SK-N-MC (cell line): ENCODE results near the gene PPARA.

Experiments used
- DNase-seq: peaks from one replicate; pipeline ENCODE4 v3.0.0-alpha.2; 2011; ENCODE audit warnings: low read depth, low spot score
- H3K27ac ChIP-seq: fragments of 200-600 bp; sonication (generic); 2 replicates; pipeline ENCODE4 v1.5.1; 2016; ENCODE audit warnings: mixed run types
- H3K36me3 ChIP-seq: fragments of 200-600 bp; sonication (generic); 2 replicates; pipeline ENCODE4 v1.6.1; 2017; ENCODE audit warnings: antibody characterized with exemption, low read length, mixed read lengths; ENCODE audit not compliant: insufficient read depth
- H3K4me3 ChIP-seq: fragments of 200-600 bp; sonication (generic); 2 replicates; pipeline ENCODE4 v1.5.1; 2016
- H3K9ac ChIP-seq: fragments of 200-600 bp; sonication (generic); 2 replicates; pipeline ENCODE4 v1.8.0; 2017; ENCODE audit warnings: mixed run types, mixed read lengths; ENCODE audit not compliant: insufficient read length
- H3K9me3 ChIP-seq: fragments of 200-600 bp; sonication (generic); 2 replicates; pipeline ENCODE4 v1.6.1; 2017; ENCODE audit warnings: low read depth, mild to moderate bottlenecking, antibody characterized with exemption, low read length, moderate library complexity, mixed read lengths
- EZH2 ChIP-seq: fragments of 200-600 bp; sonication (generic); IDR thresholded peaks from one replicate; pipeline ENCODE4 v1.6.1; 2017; ENCODE audit warnings: antibody characterized with exemption
- FOXP2 ChIP-seq: optimal IDR thresholded peaks from 2 replicates; pipeline ENCODE3; 2011; ENCODE audit warnings: mild to moderate bottlenecking, moderate library complexity; ENCODE audit not compliant: insufficient read depth; ENCODE audit errors: extremely low read length, control extremely low read depth
- POLR2AphosphoS5 ChIP-seq: IDR thresholded peaks from 2 replicates; pipeline ENCODE4 v1.6.1; 2012; ENCODE audit warnings: mild to moderate bottlenecking, low read depth, low read length, borderline replicate concordance

PPARA gene

GRCh38 chr22:46278656-46279645 lies 128.6 kb downstream of the PPARA start:
- H3K9me3 ChIP-seq = no peaks in the 10 kb centered on the region
- no peak overlapping the region for H3K4me3 ChIP-seq
- DNase-seq = no peak
- H3K27ac ChIP-seq = no peak overlapping the region
- no peak overlapping the region for H3K9ac ChIP-seq
- H3K36me3 ChIP-seq = peaks cover 8% of the 10 kb centered on the region
- no peak for TF ChIP-seq POLR2AphosphoS5

- no peak overlapping the region for H3K4me3 ChIP-seq
- DNase-seq = no peak
- no peak for TF ChIP-seq POLR2AphosphoS5
- TF ChIP-seq FOXP2 = no peak
- no peak for TF ChIP-seq EZH2
- H3K9ac ChIP-seq = no peak overlapping the region
- no peaks in the 10 kb centered on the region for H3K9me3 ChIP-seq
- H3K27ac ChIP-seq = no peak overlapping the region
- H3K36me3 ChIP-seq = peaks cover 7% of the 10 kb centered on the region
These were observed 129.9 kb downstream of the PPARA start for GRCh38 chr22:46280063-46280817.

GRCh38 chr22:46280999-46281623 lies 130.8 kb downstream of the PPARA start:
- no peak overlapping the region for H3K9ac ChIP-seq
- no peaks in the 10 kb centered on the region for H3K36me3 ChIP-seq
- TF ChIP-seq FOXP2 = no peak
- H3K4me3 ChIP-seq = no peak overlapping the region
- no peak overlapping the region for H3K27ac ChIP-seq
- H3K9me3 ChIP-seq = no peaks in the 10 kb centered on the region
- no peak for DNase-seq

- TF ChIP-seq POLR2AphosphoS5 (no peak), FOXP2 (no peak), EZH2 (no peak)
- Histone ChIP-seq H3K36me3 (no peaks in the 10 kb centered on the region), H3K9ac (no peak overlapping the region), H3K9me3 (no peaks in the 10 kb centered on the region), H3K27ac (no peak overlapping the region), H3K4me3 (no peak overlapping the region)
- no peak for DNase-seq
These were observed 131.7 kb downstream of the PPARA start for GRCh38 chr22:46281866-46282678.

- Histone ChIP-seq H3K9me3 (no peaks in the 10 kb centered on the region), H3K36me3 (no peaks in the 10 kb centered on the region), H3K9ac (no peak overlapping the region), H3K4me3 (no peak overlapping the region), H3K27ac (no peak overlapping the region)
- no peak for TF ChIP-seq POLR2AphosphoS5
- no peak for DNase-seq
These were observed 135.7 kb downstream of the PPARA start for GRCh38 chr22:46286006-46286405.

- DNase-seq = no peak
- TF ChIP-seq EZH2 = no peak
- TF ChIP-seq FOXP2 = no peak
- TF ChIP-seq POLR2AphosphoS5 = no peak
- no peak overlapping the region for H3K9ac ChIP-seq
- H3K27ac ChIP-seq = no peak overlapping the region
- no peaks in the 10 kb centered on the region for H3K9me3 ChIP-seq
- no peak overlapping the region for H3K4me3 ChIP-seq
- no peaks in the 10 kb centered on the region for H3K36me3 ChIP-seq
These were observed 136.9 kb downstream of the PPARA start for GRCh38 chr22:46286941-46287872.

- Histone ChIP-seq H3K4me3 (no peak overlapping the region), H3K9me3 (no peaks in the 10 kb centered on the region), H3K27ac (no peak overlapping the region), H3K36me3 (no peaks in the 10 kb centered on the region), H3K9ac (no peak overlapping the region)
- no peak for DNase-seq
- TF ChIP-seq POLR2AphosphoS5 = no peak
- TF ChIP-seq EZH2 = no peak
- TF ChIP-seq FOXP2 = no peak
These were observed 137.8 kb downstream of the PPARA start for GRCh38 chr22:46287873-46288751.
